Keratinocyte (primary cell): ENCODE measurements around the gene KCNK5.

ENCODE experiments used
- EZH2 ChIP-seq: IDR thresholded peaks from one replicate; pipeline ENCODE4 v1.6.1; 2012; ENCODE audit warnings: inconsistent platforms, mild to moderate bottlenecking, low read length, moderate library complexity
- TF ChIP-seq, protein P1 (sequence below), 3 experiments: IDR thresholded peaks in 1 of 3; conservative IDR thresholded peaks in 1 of 3; optimal IDR thresholded peaks in 1 of 3; 2 replicates in 2 of 3; 3 replicates in 1 of 3; pipeline versions ENCODE3 to v1.5.1; 2011; ENCODE audit warnings: low read length in 3 of 3, mild to moderate bottlenecking in 3 of 3, moderate library complexity in 2 of 3, control low read depth in 1 of 3, inconsistent platforms in 1 of 3; ENCODE audit not compliant: insufficient read depth in 2 of 3; ENCODE audit errors: extremely low read depth in 1 of 3

DNA sequence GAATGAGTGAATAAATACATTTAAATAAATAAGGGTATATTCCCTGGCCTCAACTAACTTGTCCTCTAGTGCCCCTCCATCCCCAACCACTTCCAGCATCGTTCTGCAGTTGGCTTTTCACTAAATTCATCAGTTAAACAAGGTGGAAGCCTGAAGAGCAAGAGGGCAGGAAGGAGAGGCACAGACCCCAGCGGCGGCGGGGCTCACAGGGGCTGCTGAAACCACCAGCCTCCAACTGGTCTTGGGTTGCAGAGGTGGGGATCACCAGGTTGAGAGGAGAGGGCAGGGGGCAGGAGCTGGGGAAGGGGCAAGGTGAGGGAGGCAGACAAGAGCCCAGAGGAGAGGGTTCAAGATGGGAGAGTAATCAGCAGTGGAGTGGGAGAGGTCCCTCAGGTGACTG is 27.1 kb downstream of the KCNK5 start:
- TF ChIP-seq, protein P1, sequence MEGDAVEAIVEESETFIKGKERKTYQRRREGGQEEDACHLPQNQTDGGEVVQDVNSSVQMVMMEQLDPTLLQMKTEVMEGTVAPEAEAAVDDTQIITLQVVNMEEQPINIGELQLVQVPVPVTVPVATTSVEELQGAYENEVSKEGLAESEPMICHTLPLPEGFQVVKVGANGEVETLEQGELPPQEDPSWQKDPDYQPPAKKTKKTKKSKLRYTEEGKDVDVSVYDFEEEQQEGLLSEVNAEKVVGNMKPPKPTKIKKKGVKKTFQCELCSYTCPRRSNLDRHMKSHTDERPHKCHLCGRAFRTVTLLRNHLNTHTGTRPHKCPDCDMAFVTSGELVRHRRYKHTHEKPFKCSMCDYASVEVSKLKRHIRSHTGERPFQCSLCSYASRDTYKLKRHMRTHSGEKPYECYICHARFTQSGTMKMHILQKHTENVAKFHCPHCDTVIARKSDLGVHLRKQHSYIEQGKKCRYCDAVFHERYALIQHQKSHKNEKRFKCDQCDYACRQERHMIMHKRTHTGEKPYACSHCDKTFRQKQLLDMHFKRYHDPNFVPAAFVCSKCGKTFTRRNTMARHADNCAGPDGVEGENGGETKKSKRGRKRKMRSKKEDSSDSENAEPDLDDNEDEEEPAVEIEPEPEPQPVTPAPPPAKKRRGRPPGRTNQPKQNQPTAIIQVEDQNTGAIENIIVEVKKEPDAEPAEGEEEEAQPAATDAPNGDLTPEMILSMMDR (optimal IDR thresholded peaks at IDR 0.05 in 1 of 3, IDR thresholded peaks at IDR 0.05 in 1 of 3, conservative IDR thresholded peaks at IDR 0.05 in 1 of 3; ENCODE audit: extremely low read depth in 1 of 3, insufficient read depth in 2 of 3, low read length in 3 of 3) = no peak
- no peak for TF ChIP-seq EZH2
